ENCODE measurements around the gene EME1.
"Not testable (repeated sequence)": the region's sequence is repeated elsewhere in the genome, so short reads cannot be mapped to it uniquely, and the experiment has no call there.

Gene EME1

GRCh38 chr17:50372758-50373556, at the start of gene EME1, which contains the start of gene MRPL27:
EME1 (plus strand) TSS chr17:50373229; CDS start chr17:50375209, 1,980 bp downstream.
MRPL27 (minus strand) TSS chr17:50373184; CDS start chr17:50373170, 14 bp downstream.
- DNase-seq: peak; percentile 91

- no peak for DNase-seq
Measured at GRCh38 chr17:50325906-50326305, 47.1 kb upstream of the EME1 start.

GRCh38 chr17:50326831-50327364, 46.1 kb upstream of the EME1 start:
- DNase-seq: no peak

GRCh38 chr17:50328363-50329325, 44.4 kb upstream of the EME1 start:
- peak; percentile 62 for DNase-seq

GRCh38 chr17:50329716-50330115, 43.3 kb upstream of the EME1 start:
- DNase-seq: no peak

GRCh38 chr17:50330151-50330775, 42.8 kb upstream of the EME1 start:
- no peak for DNase-seq

GRCh38 chr17:50331085-50331791, 41.8 kb upstream of the EME1 start:
- DNase-seq: no peak

- no peak for DNase-seq
Measured at GRCh38 chr17:50332196-50332595, 40.8 kb upstream of the EME1 start.

GRCh38 chr17:50333291-50334057, 39.6 kb upstream of the EME1 start:
- not testable (repeated sequence) for DNase-seq

GRCh38 chr17:50337956-50338355, 35.1 kb upstream of the EME1 start:
- no peak for DNase-seq

GRCh38 chr17:50338645-50339044, 34.4 kb upstream of the EME1 start:
- DNase-seq: no peak

- DNase-seq: no peak
Measured at GRCh38 chr17:50339381-50339780, 33.6 kb upstream of the EME1 start.

GRCh38 chr17:50344731-50345365, 28.2 kb upstream of the EME1 start:
- no peak for DNase-seq

GRCh38 chr17:50345432-50346312, 27.4 kb upstream of the EME1 start, which contains the start of gene XYLT2:
XYLT2 (plus strand) TSS chr17:50346126; CDS start chr17:50346141, 15 bp downstream.
- peak; percentile 84 for DNase-seq

- peak; percentile 64 for DNase-seq
Measured at GRCh38 chr17:50346313-50347116, 26.5 kb upstream of the EME1 start.

GRCh38 chr17:50347117-50347893, 25.7 kb upstream of the EME1 start:
- DNase-seq: no peak

GRCh38 chr17:50347894-50348291, 25.1 kb upstream of the EME1 start:
- no peak for DNase-seq
